IPS-15b (cell line): ENCODE data around the gene PDE4A.
A peak's percentile ranks its signal among the peaks of the same experiment; 100 is the strongest.

Experiments
- H3K27me3 ChIP-seq: one replicate; pipeline ENCODE4 v1.6.1; 2013; ENCODE audit warnings: low read length; ENCODE audit not compliant: control insufficient read depth, insufficient read depth
- H3K36me3 ChIP-seq: one replicate; pipeline ENCODE4 v1.6.1; 2013; ENCODE audit warnings: low read length; ENCODE audit not compliant: control insufficient read depth, insufficient read depth
- H3K4me1 ChIP-seq: one replicate; pipeline ENCODE4 v1.6.1; 2013; ENCODE audit warnings: mild to moderate bottlenecking, low read length; ENCODE audit not compliant: control insufficient read depth, insufficient read depth
- H3K4me3 ChIP-seq: one replicate; pipeline ENCODE4 v1.5.1; 2013; ENCODE audit warnings: low read depth, low read length
- H3K9ac ChIP-seq: one replicate; pipeline ENCODE4 v1.6.1; 2013; ENCODE audit warnings: low read depth, mild to moderate bottlenecking, low read length
- H3K9me3 ChIP-seq: one replicate; pipeline ENCODE4 v1.6.1; 2013; ENCODE audit warnings: mild to moderate bottlenecking, low read length; ENCODE audit not compliant: control insufficient read depth, insufficient read depth

Gene PDE4A

GRCh38 chr19:10418485-10419199 lies 1.7 kb upstream of the PDE4A start:
- H3K9ac ChIP-seq: no peak overlapping the region
- H3K36me3 ChIP-seq: no peaks in the 10 kb centered on the region
- no peaks in the 10 kb centered on the region for H3K9me3 ChIP-seq
- no peaks in the 10 kb centered on the region for H3K4me1 ChIP-seq
- peaks cover 67% of the 10 kb centered on the region for H3K27me3 ChIP-seq
- peak overlapping the region; percentile 56 for H3K4me3 ChIP-seq

GRCh38 chr19:10419200-10419645 lies 1.1 kb upstream of the PDE4A start:
- Histone ChIP-seq H3K36me3 (no peaks in the 10 kb centered on the region), H3K9me3 (no peaks in the 10 kb centered on the region), H3K9ac (no peak overlapping the region), H3K27me3 (peaks cover 73% of the 10 kb centered on the region), H3K4me3 (peak overlapping the region; percentile 90), H3K4me1 (no peaks in the 10 kb centered on the region)

- Histone ChIP-seq H3K9me3 (no peaks in the 10 kb centered on the region), H3K9ac (no peak overlapping the region), H3K36me3 (no peaks in the 10 kb centered on the region), H3K4me3 (peak overlapping the region; percentile 90), H3K27me3 (peaks cover 75% of the 10 kb centered on the region), H3K4me1 (no peaks in the 10 kb centered on the region)
Observed at GRCh38 chr19:10419646-10420443, 493 bp upstream of the PDE4A start.

GRCh38 chr19:10421240-10422045 lies 1.1 kb downstream of the PDE4A start:
- Histone ChIP-seq H3K4me3 (peak overlapping the region; percentile 48), H3K27me3 (peaks cover 77% of the 10 kb centered on the region), H3K9ac (no peak overlapping the region), H3K36me3 (no peaks in the 10 kb centered on the region), H3K9me3 (no peaks in the 10 kb centered on the region), H3K4me1 (no peaks in the 10 kb centered on the region)

GRCh38 chr19:10422046-10422461 lies 1.7 kb downstream of the PDE4A start:
- Histone ChIP-seq H3K4me3 (peak overlapping the region; percentile 48), H3K36me3 (no peaks in the 10 kb centered on the region), H3K9me3 (no peaks in the 10 kb centered on the region), H3K27me3 (peaks cover 80% of the 10 kb centered on the region), H3K9ac (no peak overlapping the region), H3K4me1 (no peaks in the 10 kb centered on the region)

- no peaks in the 10 kb centered on the region for H3K9me3 ChIP-seq
- no peak overlapping the region for H3K9ac ChIP-seq
- H3K27me3 ChIP-seq: peaks cover 79% of the 10 kb centered on the region
- no peak overlapping the region for H3K4me3 ChIP-seq
- H3K4me1 ChIP-seq: no peaks in the 10 kb centered on the region
- no peaks in the 10 kb centered on the region for H3K36me3 ChIP-seq
Observed at GRCh38 chr19:10422846-10423245, 2.5 kb downstream of the PDE4A start.

- H3K4me1 ChIP-seq: no peaks in the 10 kb centered on the region
- no peak overlapping the region for H3K9ac ChIP-seq
- H3K9me3 ChIP-seq: no peaks in the 10 kb centered on the region
- no peaks in the 10 kb centered on the region for H3K36me3 ChIP-seq
- peak overlapping the region; percentile 62 for H3K4me3 ChIP-seq
- peaks cover 84% of the 10 kb centered on the region for H3K27me3 ChIP-seq
Observed at GRCh38 chr19:10424011-10424637, 3.8 kb downstream of the PDE4A start.

GRCh38 chr19:10427169-10427568 lies 6.8 kb downstream of the PDE4A start:
- no peaks in the 10 kb centered on the region for H3K4me1 ChIP-seq
- H3K4me3 ChIP-seq: no peak overlapping the region
- no peak overlapping the region for H3K9ac ChIP-seq
- H3K9me3 ChIP-seq: no peaks in the 10 kb centered on the region
- H3K36me3 ChIP-seq: no peaks in the 10 kb centered on the region
- H3K27me3 ChIP-seq: peaks cover 91% of the 10 kb centered on the region

GRCh38 chr19:10428996-10429381 lies 8.7 kb downstream of the PDE4A start:
- Histone ChIP-seq H3K36me3 (no peaks in the 10 kb centered on the region), H3K9me3 (no peaks in the 10 kb centered on the region), H3K4me3 (no peak overlapping the region), H3K27me3 (peaks cover 81% of the 10 kb centered on the region), H3K9ac (no peak overlapping the region), H3K4me1 (peaks cover 5% of the 10 kb centered on the region)

- peaks cover 65% of the 10 kb centered on the region for H3K27me3 ChIP-seq
- H3K9me3 ChIP-seq: no peaks in the 10 kb centered on the region
- no peaks in the 10 kb centered on the region for H3K36me3 ChIP-seq
- H3K4me1 ChIP-seq: peaks cover 5% of the 10 kb centered on the region
- H3K9ac ChIP-seq: no peak overlapping the region
- peak overlapping the region; percentile 49 for H3K4me3 ChIP-seq
Observed at GRCh38 chr19:10430505-10431253, 10.3 kb downstream of the PDE4A start.
